GM19193 (cell line): ENCODE measurements around the gene SMIM10L1.

Source experiments
- POLR2A ChIP-seq: IDR thresholded peaks from 4 replicates; pipeline ENCODE4 v1.6.1; 2011; ENCODE audit not compliant: insufficient read depth, insufficient read length; ENCODE audit errors: extremely low read depth

The SMIM10L1 gene

GRCh38 chr12:11171969-11172675 lies 1.1 kb downstream of the SMIM10L1 start:
- TF ChIP-seq POLR2A: no peak

DNA sequence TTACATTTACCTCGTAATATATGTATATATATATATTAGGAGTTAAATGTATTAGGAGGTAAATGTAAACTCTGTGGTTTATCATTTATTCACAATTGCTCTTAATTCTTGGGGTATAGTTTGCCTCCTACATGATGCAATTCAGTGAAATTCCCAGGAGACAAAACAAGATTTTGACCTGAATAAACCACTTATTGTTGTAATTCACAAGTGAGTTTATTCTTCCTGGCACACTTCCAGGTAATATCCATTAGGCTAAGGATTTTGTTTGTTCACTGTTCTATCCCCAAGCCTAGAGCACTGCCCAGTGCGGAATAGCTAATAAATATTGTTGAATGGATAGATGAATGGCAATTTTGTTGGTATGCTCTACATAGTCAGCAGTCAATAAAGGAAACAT lies 3.0 kb downstream of the SMIM10L1 start:
- no peak for TF ChIP-seq POLR2A

DNA sequence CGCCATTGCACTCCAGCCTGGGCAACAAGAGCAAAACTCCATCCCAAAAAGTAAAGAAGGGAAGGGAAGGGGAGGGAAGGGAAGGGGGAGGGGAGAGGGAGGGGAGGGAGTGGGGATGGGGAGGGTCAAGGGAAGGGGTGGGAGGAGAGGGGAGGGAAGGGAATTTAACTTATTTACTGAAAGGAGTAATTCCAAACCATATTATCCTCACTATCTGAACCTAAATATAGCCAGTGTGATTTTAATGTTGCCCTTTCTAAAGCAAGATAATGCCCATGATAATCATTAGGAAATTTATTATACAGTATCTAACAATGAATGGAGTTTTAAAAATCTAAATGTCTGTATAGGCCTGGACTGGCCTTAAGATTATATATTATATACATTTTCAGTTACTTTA lies 7.3 kb downstream of the SMIM10L1 start:
- no peak for TF ChIP-seq POLR2A

DNA sequence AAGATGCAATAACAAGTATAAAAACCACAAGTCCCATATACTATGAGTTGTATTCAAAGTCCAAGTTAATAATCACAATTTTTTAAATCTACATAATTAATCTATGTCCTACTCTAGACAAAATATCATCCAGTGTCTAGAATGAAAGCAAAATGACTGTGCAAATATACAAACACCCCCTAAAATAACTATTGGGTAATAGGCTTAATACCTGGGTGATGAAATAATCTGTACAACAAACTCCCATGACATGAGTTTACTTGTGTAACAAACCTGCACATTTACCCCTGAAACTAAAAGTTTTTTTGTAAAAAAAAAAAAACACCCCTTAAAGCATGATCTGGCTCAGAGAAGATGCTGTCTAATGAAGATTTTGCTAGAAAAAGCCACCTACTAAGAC lies 11.5 kb downstream of the SMIM10L1 start:
- no peak for TF ChIP-seq POLR2A

DNA sequence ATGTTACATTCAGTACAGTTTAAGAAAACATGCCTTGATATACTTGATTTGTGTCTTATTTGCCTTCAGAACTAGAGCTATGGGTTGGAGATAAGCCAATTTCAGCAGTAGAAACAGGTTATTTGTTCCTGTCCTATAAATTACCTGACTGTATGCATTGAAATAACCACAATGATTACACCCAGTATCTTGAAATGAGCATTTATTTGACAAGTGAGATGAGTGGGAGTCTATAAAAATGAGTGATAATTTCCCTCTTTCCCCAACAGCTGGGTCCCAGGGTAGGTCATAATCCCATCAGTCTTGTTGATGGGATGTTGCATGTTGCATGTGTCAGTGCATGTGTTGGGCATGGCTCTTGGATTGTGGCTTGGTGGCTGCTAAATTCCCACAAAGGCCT lies 12.0 kb downstream of the SMIM10L1 start:
- TF ChIP-seq POLR2A: no peak

GRCh38 chr12:11186837-11187236 lies 15.8 kb downstream of the SMIM10L1 start, which contains the start of gene TAS2R42:
Gene TAS2R42, minus strand, starts transcription at chr12:11186937. Its CDS starts 0 bp downstream, at chr12:11186937.
- no peak for TF ChIP-seq POLR2A

DNA sequence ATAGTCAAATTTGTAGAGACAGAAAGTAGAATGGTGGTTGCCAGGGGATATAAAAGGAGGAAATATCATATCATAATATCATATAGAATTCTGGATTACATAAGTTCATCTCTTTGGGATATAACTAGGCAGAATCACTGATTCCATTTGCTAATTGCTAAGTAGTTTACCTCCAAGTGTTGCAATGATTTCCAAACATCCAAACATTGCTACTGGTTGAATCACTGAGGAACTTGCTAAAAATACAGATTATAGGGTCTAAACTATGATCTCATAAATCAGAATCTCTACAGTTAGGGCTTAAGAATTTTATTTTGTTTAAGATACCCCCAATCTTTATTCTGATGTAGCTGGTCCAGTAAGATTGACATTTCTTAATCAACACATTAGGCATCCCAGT lies 31.8 kb downstream of the SMIM10L1 start:
- no peak for TF ChIP-seq POLR2A

- TF ChIP-seq POLR2A: no peak
Measured at GRCh38 chr12:11204173-11204572, 33.2 kb downstream of the SMIM10L1 start.

DNA sequence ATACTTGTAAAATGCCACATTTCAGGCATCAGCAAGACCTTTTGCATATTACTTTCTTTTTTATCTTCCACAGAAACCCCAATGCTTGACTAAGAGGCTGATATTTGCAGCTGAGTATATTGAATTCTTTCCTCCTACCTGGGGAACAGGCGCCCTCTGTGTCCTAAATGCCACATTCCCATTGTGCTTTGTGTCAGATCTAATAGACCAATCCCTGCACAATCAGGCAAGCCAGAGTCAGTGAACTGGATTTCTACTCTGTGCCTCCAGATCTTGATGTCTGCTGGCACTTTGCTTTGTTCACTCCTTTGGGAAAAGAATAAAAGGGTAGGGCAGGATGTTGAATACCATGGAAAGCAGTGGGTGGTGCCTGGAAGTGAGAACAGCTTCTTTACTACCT lies 38.1 kb downstream of the SMIM10L1 start:
- no peak for TF ChIP-seq POLR2A
